H1 (cell line): ENCODE data around the gene NKX2-1. TPM values are rescaled to one million over a fixed set of nuclear protein-coding genes. Genes with fewer than 3 reads are reported as not detected.

Experiments used
- CTCF ChIA-PET: fragments of 300-600 bp; sonication (Branson Sonifier 250); formaldehyde crosslinking; loops from one replicate; lab custom pipeline; 2021; ENCODE audit not compliant: partially characterized antibody; lab: Charles Lee
- POLR2A ChIA-PET: fragments of 300-600 bp; sonication (Branson Sonifier 250); formaldehyde crosslinking; loops from one replicate; lab custom pipeline; 2021; ENCODE audit warnings: inconsistent platforms; ENCODE audit not compliant: partially characterized antibody; lab: Charles Lee
- DNase-seq, 2 experiments: peaks; one replicate each; pipeline versions ENCODE4 v3.0.0 to v3.0.0-alpha.2; 2010 to 2022; ENCODE audit warnings: low spot score in 2 of 2, low read depth in 1 of 2, mixed read lengths in 1 of 2
- FAIRE-seq: peaks from 2 replicates; lab custom pipeline; 2011; peaks lifted over from hg19 to GRCh38; lab: Jason Lieb, UNC
- H2AFZ ChIP-seq: 2 replicates; pipeline ENCODE4 v1.8.1; 2012; ENCODE audit warnings: low read length, inconsistent platforms
- H2AK5ac ChIP-seq: 2 replicates; pipeline ENCODE4 v1.6.1; 2013; ENCODE audit warnings: low read depth, low read length
- H2BK120ac ChIP-seq: replicated peaks from 2 replicates; pipeline ENCODE3; 2013; ENCODE audit warnings: low read depth, low read length, inconsistent platforms
- H2BK12ac ChIP-seq: 2 replicates; pipeline ENCODE4 v1.6.1; 2013; ENCODE audit warnings: low read depth, low read length
- H2BK15ac ChIP-seq: 2 replicates; pipeline ENCODE4 v1.6.1; 2013; ENCODE audit warnings: low read length
- H2BK20ac ChIP-seq: 2 replicates; pipeline ENCODE4 v1.6.1; 2013; ENCODE audit warnings: low read length
- H2BK5ac ChIP-seq: 2 replicates; pipeline ENCODE4 v1.6.1; 2013; ENCODE audit warnings: low read depth, low read length
- H3K14ac ChIP-seq: 2 replicates; pipeline ENCODE4 v1.6.1; 2013; ENCODE audit warnings: inconsistent platforms; ENCODE audit not compliant: insufficient read length
- H3K18ac ChIP-seq: 2 replicates; pipeline ENCODE4 v1.6.1; 2013; ENCODE audit warnings: low read length; ENCODE audit errors: extremely low read depth
- H3K23ac ChIP-seq: 2 replicates; pipeline ENCODE4 v1.6.1; 2013; ENCODE audit warnings: inconsistent platforms; ENCODE audit not compliant: insufficient read length
- H3K23me2 ChIP-seq: 2 replicates; pipeline ENCODE4 v1.6.1; 2013; ENCODE audit warnings: low read depth, low read length
- H3K27ac ChIP-seq: 2 replicates; pipeline ENCODE4 v1.6.1; 2011; ENCODE audit warnings: low read depth, low read length, inconsistent platforms
- H3K27me3 ChIP-seq, 4 experiments: replicated peaks in 1 of 4; 1 replicate in 1 of 4; 2 replicates in 3 of 4; pipeline versions ENCODE4 v1.6.1 to v1.8.1; 2011 to 2013; ENCODE audit warnings: low read length in 3 of 4, mild to moderate bottlenecking in 3 of 4, inconsistent platforms in 2 of 4, mixed read lengths in 2 of 4, moderate library complexity in 1 of 4; ENCODE audit not compliant: control insufficient read depth in 3 of 4, insufficient read depth in 3 of 4; ENCODE audit errors: extremely low read depth in 1 of 4
- H3K36me3 ChIP-seq, 4 experiments: 2 replicates each; pipeline versions ENCODE4 v1.6.1 to v1.8.1; 2011 to 2013; ENCODE audit warnings: mild to moderate bottlenecking in 4 of 4, low read length in 3 of 4, moderate library complexity in 2 of 4, control low read depth in 1 of 4, inconsistent platforms in 1 of 4; ENCODE audit not compliant: insufficient read depth in 4 of 4, control insufficient read depth in 2 of 4
- H3K4ac ChIP-seq: replicated peaks from 2 replicates; pipeline ENCODE3; 2013; ENCODE audit warnings: low read length, low read depth, mixed read lengths, inconsistent platforms; ENCODE audit not compliant: insufficient read length
- H3K4me1 ChIP-seq, 4 experiments: replicated peaks in 1 of 4; 1 replicate in 1 of 4; 2 replicates in 3 of 4; pipeline versions ENCODE4 v1.6.1 to v1.8.1; 2011 to 2013; ENCODE audit warnings: low read length in 3 of 4, inconsistent platforms in 2 of 4, mixed read lengths in 1 of 4; ENCODE audit not compliant: insufficient read depth in 4 of 4, control insufficient read depth in 3 of 4
- H3K4me2 ChIP-seq, 2 experiments: 2 replicates each; pipeline versions ENCODE4 v1.6.1 to v1.8.1; 2011 to 2013; ENCODE audit warnings: low read depth in 2 of 2, low read length in 2 of 2, control low read depth in 1 of 2, inconsistent platforms in 1 of 2, mild to moderate bottlenecking in 1 of 2; ENCODE audit not compliant: insufficient read depth in 1 of 2
- H3K4me3 ChIP-seq, 4 experiments: fragments of 200-600, 300-600 bp in 1 of 4; sonication (generic), shearing (Covaris generic), sonication (Bioruptor Twin) in 1 of 4; 2 replicates each; pipeline versions ENCODE4 v1.5.1 to v1.8.1; 2011 to 2016; ENCODE audit warnings: low read length in 4 of 4, low read depth in 3 of 4, control low read depth in 2 of 4, inconsistent platforms in 2 of 4, mild to moderate bottlenecking in 2 of 4, mixed read lengths in 1 of 4, moderate library complexity in 1 of 4; ENCODE audit not compliant: insufficient read depth in 2 of 4; ENCODE audit errors: extremely low read depth in 1 of 4
- H3K56ac ChIP-seq: replicated peaks from 2 replicates; pipeline ENCODE3; 2013; ENCODE audit warnings: low read depth, mild to moderate bottlenecking, mixed read lengths, low read length, inconsistent platforms; ENCODE audit not compliant: insufficient read length
- H3K79me1 ChIP-seq: 2 replicates; pipeline ENCODE4 v1.6.1; 2013; ENCODE audit warnings: low read depth, low read length, control low read depth
- H3K79me2 ChIP-seq, 2 experiments: 2 replicates each; pipeline versions ENCODE4 v1.6.1 to v1.8.1; 2012 to 2013; ENCODE audit warnings: low read length in 2 of 2, mild to moderate bottlenecking in 2 of 2, inconsistent platforms in 1 of 2; ENCODE audit not compliant: insufficient read depth in 2 of 2, control insufficient read depth in 1 of 2
- H3K9ac ChIP-seq, 4 experiments: replicated peaks in 1 of 4; 1 replicate in 1 of 4; 2 replicates in 3 of 4; pipeline versions ENCODE4 v1.6.1 to v1.8.1; 2011 to 2013; ENCODE audit warnings: low read depth in 3 of 4, low read length in 3 of 4, control low read depth in 2 of 4, mild to moderate bottlenecking in 2 of 4, moderate library complexity in 2 of 4, inconsistent platforms in 1 of 4; ENCODE audit errors: extremely low read depth in 1 of 4
- H3K9me3 ChIP-seq, 2 experiments: 2 replicates each; pipeline versions ENCODE4 v1.6.1 to v1.8.1; 2012 to 2013; ENCODE audit warnings: mild to moderate bottlenecking in 2 of 2, moderate library complexity in 2 of 2, control low read depth in 1 of 2, inconsistent platforms in 1 of 2, low read depth in 1 of 2, low read length in 1 of 2, mixed read lengths in 1 of 2; ENCODE audit not compliant: insufficient read depth in 2 of 2
- H4K20me1 ChIP-seq, 2 experiments: replicated peaks in 1 of 2; 2 replicates each; pipeline versions ENCODE3 to v1.8.1; 2011 to 2013; ENCODE audit warnings: inconsistent platforms in 2 of 2, low read length in 2 of 2, mild to moderate bottlenecking in 1 of 2; ENCODE audit not compliant: insufficient read depth in 2 of 2, control insufficient read depth in 1 of 2
- H4K5ac ChIP-seq: 2 replicates; pipeline ENCODE4 v1.6.1; 2013; ENCODE audit warnings: low read length, low read depth, mixed read lengths, inconsistent platforms; ENCODE audit not compliant: insufficient read length
- H4K8ac ChIP-seq: 2 replicates; pipeline ENCODE4 v1.8.0; 2013; ENCODE audit warnings: mild to moderate bottlenecking, moderate library complexity, low read length, inconsistent platforms; ENCODE audit not compliant: insufficient read depth; ENCODE audit errors: extremely low read depth
- H4K91ac ChIP-seq: replicated peaks from 2 replicates; pipeline ENCODE3; 2013; ENCODE audit warnings: low read length, mixed read lengths, inconsistent platforms; ENCODE audit not compliant: insufficient read length
- ATF3 ChIP-seq: IDR thresholded peaks from 2 replicates; pipeline ENCODE4 v1.6.1; 2011; ENCODE audit warnings: low read depth, mild to moderate bottlenecking, low read length; ENCODE audit not compliant: insufficient read depth
- CBX8 ChIP-seq: fragments of 300-800, 300-1000 bp; sonication (generic); IDR thresholded peaks from 2 replicates; pipeline ENCODE4 v1.7.1; 2016; ENCODE audit warnings: low read depth, low read length, borderline replicate concordance
- CEBPB ChIP-seq: IDR thresholded peaks from 2 replicates; pipeline ENCODE4 v1.6.1; 2012; ENCODE audit warnings: low read depth, low read length
- CHD2 ChIP-seq: IDR thresholded peaks from 2 replicates; pipeline ENCODE4 v1.6.1; 2012; ENCODE audit warnings: low read length, improper control_type of control experiment
- EZH2 ChIP-seq: fragments of 200-600 bp; sonication (generic); IDR thresholded peaks from 2 replicates; pipeline ENCODE4 v1.7.1; 2012; ENCODE audit warnings: low read depth, mild to moderate bottlenecking, moderate library complexity, low read length, inconsistent platforms; ENCODE audit not compliant: severe bottlenecking
- JUND ChIP-seq: IDR thresholded peaks from 2 replicates; pipeline ENCODE4 v1.6.1; 2011; ENCODE audit warnings: mild to moderate bottlenecking, improper control_type of control experiment, low read length
- KDM5A ChIP-seq: fragments of 200-600 bp; IDR thresholded peaks from 2 replicates; pipeline ENCODE4 v1.7.1; 2012; ENCODE audit warnings: mild to moderate bottlenecking, low read length, inconsistent platforms, mixed read lengths
- POLR2AphosphoS5 ChIP-seq: IDR thresholded peaks from 2 replicates; pipeline ENCODE4 v1.6.1; 2011; ENCODE audit warnings: low read depth, low read length
- RBBP5 ChIP-seq: IDR thresholded peaks from 2 replicates; pipeline ENCODE4 v1.7.1; 2012; ENCODE audit warnings: low read depth, mild to moderate bottlenecking, inconsistent platforms, low read length, moderate library complexity, borderline replicate concordance
- RNF2 ChIP-seq: fragments of 200-900, 300-1000 bp; sonication (generic); IDR thresholded peaks from 2 replicates; pipeline ENCODE4 v1.7.1; 2016; ENCODE audit warnings: borderline replicate concordance, low read depth, mild to moderate bottlenecking, antibody characterized with exemption, low read length; ENCODE audit not compliant: poor library complexity, severe bottlenecking; ENCODE audit errors: missing control alignments
- SIN3A ChIP-seq, 2 experiments: IDR thresholded peaks in 1 of 2; conservative IDR thresholded peaks in 1 of 2; 2 replicates each; pipeline ENCODE4 v1.6.1; 2011 to 2012; ENCODE audit warnings: low read length in 2 of 2, improper control_type of control experiment in 1 of 2, low read depth in 1 of 2, mild to moderate bottlenecking in 1 of 2
- SP1 ChIP-seq: IDR thresholded peaks from 2 replicates; pipeline ENCODE4 v1.6.1; 2011; ENCODE audit warnings: low read depth, low read length
- SP4 ChIP-seq: IDR thresholded peaks from 2 replicates; pipeline ENCODE4 v1.6.1; 2012; ENCODE audit warnings: low read length, inconsistent platforms
- TAF7 ChIP-seq: optimal IDR thresholded peaks from 2 replicates; pipeline ENCODE3; 2011; ENCODE audit warnings: low read depth, mild to moderate bottlenecking, inconsistent platforms, low read length, moderate library complexity, borderline replicate concordance
- WGBS, 2 experiments: shearing (Covaris generic) in 1 of 2; methylation state at CpG; one replicate each; pipeline versions ENCODE4 v1.1.6 to v1.1.7; 2013 to 2015; ENCODE audit warnings: low lambda C conversion rate in 2 of 2, mixed read lengths in 2 of 2, inconsistent platforms in 1 of 2, low coverage in 1 of 2, missing lambda C conversion rate in 1 of 2; ENCODE audit not compliant: insufficient replicate concordance in 2 of 2, insufficient coverage in 1 of 2, insufficient read length in 1 of 2; ENCODE audit errors: extremely low coverage in 1 of 2, missing lambda C conversion rate in 1 of 2; 5-methylcytosine and 5-hydroxymethylcytosine counted together
- polyA plus RNA-seq, 7 experiments: library from polyadenylated mRNA; depleted of rRNA in 3 of 7; stranded (reverse) in 5 of 7; unstranded in 2 of 7; fragments of >200 nt in 5 of 7; fragments of 200-250 nt in 2 of 7; gene quantifications; 1 replicate in 5 of 7; 2 replicates in 1 of 7; 4 replicates in 1 of 7; pipeline versions ENCODE4 v1.2.1 to v1.2.3, GENCODE V29; 2011 to 2013; ENCODE audit warnings: missing spikeins in 2 of 7, mixed read lengths in 2 of 7
- total RNA-seq: library from RNA; stranded (reverse); fragmentation: NEBNext Ultra II Directional; extraction: Animal tissue kit (Norgen Biotek cat#: 25700); gene quantifications from 2 replicates; pipeline ENCODE4 v1.2.1, GENCODE V29; 2021

NKX2-1 gene
- total and polyA plus RNA-seq, 2 of the 8 experiments (the other 6 are each of a cell fraction or from before 2014, with no cell fraction given) = not detected

- H3K23me2 ChIP-seq = no peaks in the 10 kb centered on the region
- H4K91ac ChIP-seq = no peak overlapping the region
- H3K4me3 ChIP-seq = no peak overlapping the region
- H4K8ac ChIP-seq = no peak overlapping the region
- DNase-seq = no peak
- 94% methylated on average over 1 of the region's 1 CpG; no CpG with 5 or more reads in 1 of the 2 experiments for WGBS, 2 experiments
- H2BK5ac ChIP-seq = no peak overlapping the region
- H3K18ac ChIP-seq = no peak overlapping the region
- no peak overlapping the region for H2AFZ ChIP-seq
- H3K4me1 ChIP-seq = no peaks in the 10 kb centered on the region
- H2BK12ac ChIP-seq = no peak overlapping the region
- no peak overlapping the region for H2AK5ac ChIP-seq
- no peak overlapping the region for H3K4ac ChIP-seq
- H3K9me3 ChIP-seq = no peaks in the 10 kb centered on the region
- no peak overlapping the region for H3K23ac ChIP-seq
- ChIA-PET POLR2A (no interaction called here), CTCF (interaction anchor here (0.8 to 11.4 kb wide), 8 partner anchors 16 to 481 kb away, joined by 3 to 230 read pairs (median 4); partner anchors contain the start of gene NKX2-1)
- no peaks in the 10 kb centered on the region for H4K20me1 ChIP-seq
- no peak overlapping the region for H3K14ac ChIP-seq
- no peak overlapping the region for H2BK20ac ChIP-seq
- H3K27ac ChIP-seq = no peak overlapping the region
- no peak for FAIRE-seq
- no peak overlapping the region for H2BK15ac ChIP-seq
- H2BK120ac ChIP-seq = no peak overlapping the region
- no peaks in the 10 kb centered on the region for H3K36me3 ChIP-seq
- no peak overlapping the region for H3K56ac ChIP-seq
- H4K5ac ChIP-seq = no peak overlapping the region
- H3K9ac ChIP-seq = no peak overlapping the region
- no peak overlapping the region for H3K4me2 ChIP-seq
- no peaks in the 10 kb centered on the region for H3K27me3 ChIP-seq
- no peaks in the 10 kb centered on the region for H3K79me1 ChIP-seq
- H3K79me2 ChIP-seq = no peaks in the 10 kb centered on the region
- TF ChIP-seq JUND = no peak
- no peak for TF ChIP-seq CEBPB
- no peak for TF ChIP-seq EZH2
- TF ChIP-seq SP4 = no peak
- TF ChIP-seq RBBP5 = no peak
- TF ChIP-seq POLR2AphosphoS5 = no peak
- TF ChIP-seq RNF2 = no peak
- no peak for TF ChIP-seq KDM5A
- no peak for TF ChIP-seq ATF3
- TF ChIP-seq SP1 = no peak
- no peak for TF ChIP-seq CHD2
- TF ChIP-seq CBX8 = no peak
- no peak for TF ChIP-seq SIN3A (conservative IDR thresholded peaks at IDR 0.05 in 1 of 2, IDR thresholded peaks at IDR 0.05 in 1 of 2; ENCODE audit: low read depth in 1 of 2, low read length in 2 of 2)
- TF ChIP-seq TAF7 = no peak
Observed at GRCh38 chr14:36550899-36551298, 30.9 kb upstream of the NKX2-1 start.
